ENCODE results near the gene EVPL. TPM values are rescaled to one million over a fixed set of nuclear protein-coding genes. Genes with fewer than 3 reads are reported as not detected.

Gene EVPL
- total RNA-seq, 4 donors from 2014 or later = 0.19 to 1.3 (median 0.87) TPM

- no peak for TF ChIP-seq CTCF (IDR thresholded peaks at IDR 0.05; ENCODE audit: low read depth)
These were observed 370 bp downstream of the EVPL start for GRCh38 chr17:76026714-76027158.

GRCh38 chr17:76025294-76025693 lies 1.8 kb downstream of the EVPL start:
- no peak for TF ChIP-seq CTCF (IDR thresholded peaks at IDR 0.05; ENCODE audit: low read depth)

- no peak for TF ChIP-seq CTCF (IDR thresholded peaks at IDR 0.05; ENCODE audit: low read depth)
These were observed 2.8 kb downstream of the EVPL start for GRCh38 chr17:76024353-76024752.

- TF ChIP-seq CTCF (IDR thresholded peaks at IDR 0.05; ENCODE audit: low read depth) = no peak
These were observed 3.2 kb downstream of the EVPL start for GRCh38 chr17:76023900-76024237.

- no peak for TF ChIP-seq CTCF (IDR thresholded peaks at IDR 0.05; ENCODE audit: low read depth)
These were observed 3.9 kb downstream of the EVPL start for GRCh38 chr17:76022973-76023899.

GRCh38 chr17:76022285-76022684 lies 4.8 kb downstream of the EVPL start:
- no peak for TF ChIP-seq CTCF (IDR thresholded peaks at IDR 0.05; ENCODE audit: low read depth)

GRCh38 chr17:76019833-76020467 lies 7.2 kb downstream of the EVPL start:
- TF ChIP-seq CTCF (IDR thresholded peaks at IDR 0.05; ENCODE audit: low read depth) = no peak

All from subcutaneous adipose tissue (tissue), 4 donors.